Fibroblast of skin of back (primary cell): ENCODE data around the gene RBM33.

Experiments used
- DNase-seq: peaks from one replicate; pipeline ENCODE4 v3.0.0-alpha.2; 2013

RBM33 gene

DNA sequence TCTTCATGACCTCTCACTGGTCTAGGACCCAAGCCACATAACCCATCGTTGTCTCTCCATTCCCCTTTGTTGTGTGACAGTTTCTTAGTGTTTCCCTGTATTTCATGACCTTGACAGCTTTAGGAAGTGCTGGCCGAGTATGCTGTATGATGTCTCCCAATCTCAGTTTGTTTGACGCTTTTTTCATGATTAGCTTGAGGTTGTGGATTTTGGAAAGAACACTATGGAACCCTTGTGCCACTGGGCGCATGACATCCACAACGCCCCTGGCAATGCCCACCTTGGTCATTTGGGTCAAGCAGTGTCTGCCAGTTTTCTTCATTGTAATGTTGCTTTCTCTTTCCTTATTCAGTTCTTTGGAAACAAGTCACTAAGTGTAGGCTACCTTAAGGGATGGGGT is 52.3 kb downstream of the RBM33 start:
- no peak for DNase-seq

- no peak for DNase-seq
These were observed 54.2 kb downstream of the RBM33 start for GRCh38 chr7:155698633-155699032.

- DNase-seq = no peak
These were observed 54.7 kb downstream of the RBM33 start for GRCh38 chr7:155699180-155699579.

DNA sequence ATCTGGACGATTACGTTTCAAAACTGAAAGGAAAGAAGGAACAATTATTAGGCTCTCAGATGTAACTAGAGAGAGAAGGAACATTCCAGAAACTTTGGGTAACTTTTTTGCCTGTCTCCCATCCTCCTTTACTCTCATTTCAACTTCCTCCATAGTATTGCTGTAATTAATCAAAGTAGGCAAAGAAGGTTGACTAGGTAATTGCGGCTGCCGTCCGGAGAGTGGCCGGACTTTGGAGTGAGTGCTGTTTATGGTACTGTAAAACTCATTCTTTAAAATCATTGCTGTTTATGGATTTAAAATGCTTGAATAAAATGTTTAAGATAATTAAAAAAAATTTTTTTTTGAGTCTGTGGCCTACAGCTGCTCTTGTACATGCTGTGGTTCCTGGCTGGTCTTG is 56.4 kb downstream of the RBM33 start:
- DNase-seq = no peak

DNA sequence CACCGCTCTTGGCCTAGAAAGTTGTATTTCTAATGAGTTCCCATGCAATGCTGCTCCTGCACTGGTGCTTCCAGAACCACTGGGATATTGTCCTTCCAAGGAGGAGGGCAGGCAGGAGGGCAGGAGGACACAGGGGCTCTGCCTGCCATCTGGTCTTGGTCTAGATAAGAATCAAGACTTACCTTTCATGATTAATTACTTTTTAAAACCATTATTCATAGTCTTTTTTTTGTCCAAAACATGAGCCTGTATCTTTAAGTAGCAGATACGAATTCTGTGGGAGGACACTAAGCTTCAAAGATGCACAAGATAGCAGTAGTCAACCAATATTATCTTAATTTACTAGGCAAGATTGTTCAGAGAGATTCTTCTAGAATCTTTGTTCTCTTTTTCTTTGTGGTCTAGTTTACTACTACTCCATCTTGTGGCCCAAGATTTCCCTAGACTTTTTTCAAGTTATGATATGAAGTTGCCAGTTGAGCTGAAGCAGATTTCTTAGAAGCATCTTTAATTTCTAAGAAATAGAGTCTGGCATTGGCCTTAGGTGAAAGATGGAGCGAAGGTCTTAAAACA is 57.6 kb downstream of the RBM33 start:
- no peak for DNase-seq

DNA sequence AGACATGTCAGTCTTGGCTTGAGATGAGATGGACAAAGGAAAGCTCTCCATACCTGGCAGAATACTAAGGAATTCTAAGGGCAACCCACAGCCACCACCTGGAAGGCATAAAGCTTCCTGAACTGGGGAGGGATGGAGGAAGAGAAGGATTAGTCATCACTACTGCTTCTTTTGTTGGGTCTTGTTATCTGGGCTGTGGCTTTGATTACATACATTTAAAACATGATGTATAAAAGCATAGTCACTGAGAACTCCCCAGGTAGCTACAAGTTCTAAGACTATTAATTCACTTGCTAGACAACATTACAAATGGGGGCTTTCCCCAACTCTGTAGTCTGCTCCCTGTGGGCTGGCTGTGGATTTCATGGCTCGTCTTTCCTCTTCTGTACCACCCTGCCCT is 58.2 kb downstream of the RBM33 start:
- no peak for DNase-seq

- no peak for DNase-seq
These were observed 61.3 kb downstream of the RBM33 start for GRCh38 chr7:155705623-155706360.

DNA sequence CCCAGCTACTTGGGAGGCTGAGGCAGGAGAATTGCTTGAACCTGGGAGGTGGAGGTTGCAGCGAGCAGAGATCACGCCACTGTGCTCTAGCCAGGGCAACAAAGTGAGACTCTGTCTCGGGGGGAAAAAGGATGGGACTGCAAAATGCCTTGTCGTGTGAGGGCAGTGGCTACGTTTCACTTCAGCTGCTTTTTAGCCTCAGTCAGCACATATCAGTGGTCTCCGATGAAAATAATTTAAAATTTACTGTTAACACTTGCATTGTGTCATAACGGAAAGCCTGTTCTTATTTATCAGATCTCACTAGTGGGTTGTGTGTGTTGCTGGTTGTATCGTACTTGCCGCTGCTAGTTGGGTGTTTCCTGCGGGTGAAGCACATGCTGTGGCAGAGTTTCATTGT is 61.9 kb downstream of the RBM33 start:
- no peak for DNase-seq

DNA sequence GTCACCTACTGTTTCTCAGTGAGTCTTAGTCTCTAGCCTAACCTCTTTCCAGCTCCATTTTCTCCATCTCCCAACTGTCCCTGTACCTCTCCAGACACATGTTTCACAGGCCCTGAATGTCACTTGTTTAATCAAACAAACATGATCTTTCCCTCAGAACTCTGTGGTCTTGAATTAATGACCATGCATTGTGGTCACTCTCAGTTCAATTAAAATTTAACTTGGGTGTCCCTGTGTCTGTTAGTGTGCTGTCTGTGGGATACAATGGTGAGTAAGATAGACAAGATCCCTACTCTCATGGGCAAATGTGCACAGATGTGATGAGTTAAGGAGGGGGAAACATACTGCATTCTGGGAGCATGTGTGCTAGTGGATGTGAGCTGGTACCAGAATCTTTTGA is 65.0 kb downstream of the RBM33 start:
- no peak for DNase-seq

- no peak for DNase-seq
These were observed 65.6 kb downstream of the RBM33 start for GRCh38 chr7:155710031-155710430.

GRCh38 chr7:155710530-155710929 is 66.1 kb downstream of the RBM33 start:
- DNase-seq = no peak

DNA sequence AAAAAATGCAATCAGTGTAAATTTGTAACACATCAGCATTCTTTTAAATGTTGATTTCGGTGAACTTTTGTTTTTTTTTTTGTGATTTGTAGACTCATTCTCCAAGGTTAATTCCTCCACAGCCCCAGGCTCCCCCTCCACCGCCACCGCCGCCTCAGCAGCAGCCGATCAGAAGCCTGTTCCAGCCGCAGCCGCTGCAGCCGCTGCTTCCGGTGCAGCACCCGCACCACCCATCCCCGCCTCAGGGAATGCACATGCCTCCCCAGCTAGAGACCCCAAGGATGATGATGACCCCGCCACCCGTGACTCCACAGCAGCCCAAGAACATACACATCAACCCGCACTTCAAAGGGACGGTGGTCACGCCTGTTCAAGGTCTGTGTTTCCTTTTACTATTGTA is 66.6 kb downstream of the RBM33 start:
- DNase-seq = no peak

- DNase-seq = no peak
These were observed 68.9 kb downstream of the RBM33 start for GRCh38 chr7:155713384-155713783.

DNA sequence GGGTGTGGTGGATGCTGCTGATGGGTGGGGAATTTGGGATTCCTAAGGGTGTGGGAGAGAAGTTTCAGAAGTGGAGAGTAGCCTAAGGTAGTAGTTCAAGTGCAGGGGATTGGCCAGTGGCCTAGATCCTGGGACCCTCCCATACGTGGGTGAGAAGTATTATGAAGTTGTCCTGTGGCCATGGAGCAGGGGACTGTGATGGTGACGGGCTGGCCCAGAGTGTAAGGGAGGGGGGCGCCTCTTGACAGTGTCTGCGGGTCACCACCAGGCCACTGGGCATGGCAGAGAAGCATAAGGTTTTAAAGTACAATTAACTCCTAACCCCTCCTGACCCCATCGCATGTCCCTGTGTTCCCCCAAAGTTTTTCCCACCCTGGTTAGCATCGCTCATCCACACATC is 70.2 kb downstream of the RBM33 start:
- DNase-seq = no peak

DNA sequence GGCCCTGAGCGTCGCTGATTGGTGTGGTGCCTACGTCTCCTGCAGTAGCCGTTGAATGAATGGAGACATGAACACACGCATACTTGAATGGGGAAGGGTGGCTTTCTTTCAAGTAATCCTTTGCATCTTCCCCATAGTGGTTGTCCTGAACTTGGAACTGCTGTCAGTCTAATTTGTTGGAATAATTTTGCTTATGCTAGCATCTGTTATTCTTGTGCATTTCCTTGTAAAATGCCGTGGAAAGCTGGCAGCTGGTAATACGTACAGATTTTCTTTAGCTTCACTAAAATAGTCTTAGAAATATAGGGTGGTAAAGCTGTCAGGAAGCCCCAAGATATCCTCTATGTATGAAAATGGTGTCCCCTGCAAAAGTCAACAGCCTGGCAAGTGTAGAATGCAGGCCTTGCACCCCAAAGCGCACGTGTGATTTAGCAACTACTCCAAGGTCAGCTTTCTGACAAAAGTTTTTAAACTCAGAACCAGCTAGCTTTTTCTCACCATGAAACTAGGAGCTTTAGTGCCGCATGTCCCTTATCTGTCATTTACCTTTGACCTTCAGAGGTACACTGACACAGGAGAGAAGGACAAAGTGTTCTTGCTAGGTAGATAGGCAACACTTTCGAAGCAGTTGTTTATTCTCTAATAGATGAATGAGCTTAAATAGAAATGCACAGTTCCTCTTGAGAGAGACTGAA is 70.8 kb downstream of the RBM33 start:
- DNase-seq = no peak

- DNase-seq = no peak
These were observed 72.7 kb downstream of the RBM33 start for GRCh38 chr7:155717010-155717744.

- DNase-seq = no peak
These were observed 76.6 kb downstream of the RBM33 start for GRCh38 chr7:155721056-155721455.

- DNase-seq = no peak
These were observed 77.7 kb downstream of the RBM33 start for GRCh38 chr7:155722118-155722517.

DNA sequence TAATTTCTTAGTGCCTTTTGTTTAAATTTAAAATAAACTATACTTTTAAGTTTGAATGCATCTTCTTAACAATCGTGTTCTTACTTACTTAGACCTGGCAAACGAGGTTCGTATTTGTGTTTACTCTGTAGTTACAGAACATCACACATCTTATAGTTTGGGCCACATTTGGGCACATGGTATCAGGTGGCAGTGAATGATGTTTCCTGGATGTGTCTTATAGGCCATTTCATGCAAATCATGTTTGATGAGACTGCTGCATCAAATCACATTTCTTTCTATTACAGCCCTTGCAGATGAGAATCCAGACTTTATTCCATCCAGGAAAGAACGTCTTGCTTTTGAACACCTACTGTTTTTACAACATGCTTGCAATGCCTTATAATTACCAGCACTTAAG is 78.5 kb downstream of the RBM33 start:
- no peak for DNase-seq

GRCh38 chr7:155724327-155725005 is 80.0 kb downstream of the RBM33 start:
- no peak for DNase-seq

DNA sequence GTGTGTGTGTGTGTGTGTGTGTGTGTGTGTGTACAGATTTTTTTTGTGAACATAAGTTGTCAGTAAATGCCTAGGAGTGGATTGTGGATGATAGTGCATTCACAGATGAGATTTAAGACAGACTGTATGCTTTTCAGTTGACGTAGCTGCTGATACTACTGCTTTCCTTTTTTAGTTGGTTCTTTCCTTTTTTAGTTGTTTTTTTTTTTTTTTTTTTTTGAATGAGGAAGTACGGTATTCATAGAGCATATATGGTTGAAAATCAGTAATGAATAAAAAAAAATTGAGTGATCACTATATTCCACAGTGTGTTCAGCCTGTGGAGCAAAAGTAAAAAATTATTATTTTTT is 80.5 kb downstream of the RBM33 start:
- no peak for DNase-seq

GRCh38 chr7:155727616-155728015 is 83.2 kb downstream of the RBM33 start:
- DNase-seq = no peak

DNA sequence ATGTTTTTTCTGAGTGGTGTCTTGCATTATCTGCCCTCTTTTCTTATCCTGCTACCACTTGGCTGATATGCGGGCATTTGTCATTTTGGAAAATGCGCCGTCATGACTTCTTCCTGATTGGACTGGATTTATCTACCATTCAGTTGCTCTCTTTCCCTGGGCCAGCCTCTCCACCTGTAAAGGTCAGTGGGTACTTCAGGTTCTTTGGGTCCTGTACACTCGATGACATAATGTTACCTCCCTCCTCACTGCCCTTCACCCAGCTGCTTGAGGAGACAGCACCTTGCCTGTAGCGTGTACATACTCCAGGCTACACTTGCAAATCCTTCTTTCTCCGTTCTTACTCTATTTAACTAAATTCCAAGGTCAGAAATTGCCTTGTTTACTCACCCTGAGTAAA is 83.7 kb downstream of the RBM33 start:
- no peak for DNase-seq
